Neural progenitor cell (in vitro differentiated cells): Measurements from ENCODE around the gene TMEM59.

ENCODE experiments used
- EZH2 ChIP-seq: fragments of 200-600 bp; sonication (generic); IDR thresholded peaks from 2 replicates; pipeline ENCODE4 v1.6.1; 2017; ENCODE audit warnings: antibody characterized with exemption, mild to moderate bottlenecking, moderate library complexity
- EZH2phosphoT487 ChIP-seq: fragments of 200-600 bp; sonication (generic); IDR thresholded peaks from 2 replicates; pipeline ENCODE4 v1.6.1; 2017; ENCODE audit warnings: antibody characterized with exemption
- TF ChIP-seq, protein P1 (sequence below): fragments of 200-600 bp; sonication (generic); IDR thresholded peaks from 2 replicates; pipeline ENCODE4 v1.5.1; 2017; ENCODE audit warnings: antibody characterized with exemption, mild to moderate bottlenecking

DNA sequence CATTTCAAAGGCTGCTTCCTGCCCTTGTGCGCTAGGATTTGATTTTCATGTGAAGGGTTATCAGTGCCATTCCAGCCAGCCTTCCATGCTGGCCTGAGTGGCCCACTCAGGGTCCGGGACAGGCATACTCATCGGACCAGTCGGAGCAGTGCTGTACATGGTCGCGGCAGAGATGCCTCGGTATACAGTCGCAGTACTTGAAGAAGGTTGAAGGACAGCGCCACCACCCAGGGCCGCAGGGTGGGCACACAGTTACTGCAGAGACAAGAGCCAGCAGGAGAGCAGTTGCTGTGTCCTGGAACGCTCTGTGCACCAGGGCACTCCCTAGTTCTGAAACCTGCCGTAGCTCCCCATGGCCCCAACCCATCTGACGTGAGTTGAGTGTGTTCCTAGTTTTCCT, 44.1 kb downstream of the TMEM59 start:
- TF ChIP-seq, protein P1, sequence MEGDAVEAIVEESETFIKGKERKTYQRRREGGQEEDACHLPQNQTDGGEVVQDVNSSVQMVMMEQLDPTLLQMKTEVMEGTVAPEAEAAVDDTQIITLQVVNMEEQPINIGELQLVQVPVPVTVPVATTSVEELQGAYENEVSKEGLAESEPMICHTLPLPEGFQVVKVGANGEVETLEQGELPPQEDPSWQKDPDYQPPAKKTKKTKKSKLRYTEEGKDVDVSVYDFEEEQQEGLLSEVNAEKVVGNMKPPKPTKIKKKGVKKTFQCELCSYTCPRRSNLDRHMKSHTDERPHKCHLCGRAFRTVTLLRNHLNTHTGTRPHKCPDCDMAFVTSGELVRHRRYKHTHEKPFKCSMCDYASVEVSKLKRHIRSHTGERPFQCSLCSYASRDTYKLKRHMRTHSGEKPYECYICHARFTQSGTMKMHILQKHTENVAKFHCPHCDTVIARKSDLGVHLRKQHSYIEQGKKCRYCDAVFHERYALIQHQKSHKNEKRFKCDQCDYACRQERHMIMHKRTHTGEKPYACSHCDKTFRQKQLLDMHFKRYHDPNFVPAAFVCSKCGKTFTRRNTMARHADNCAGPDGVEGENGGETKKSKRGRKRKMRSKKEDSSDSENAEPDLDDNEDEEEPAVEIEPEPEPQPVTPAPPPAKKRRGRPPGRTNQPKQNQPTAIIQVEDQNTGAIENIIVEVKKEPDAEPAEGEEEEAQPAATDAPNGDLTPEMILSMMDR = no peak
- TF ChIP-seq EZH2 (no peak), EZH2phosphoT487 (no peak)
